HT1080 (cell line): ENCODE results near the gene GRAMD1C. TPM values are rescaled to one million over a fixed set of nuclear protein-coding genes. Genes with fewer than 3 reads are reported as not detected.
"Not testable (repeated sequence)": the region's sequence is repeated elsewhere in the genome, so short reads cannot be mapped to it uniquely, and the experiment has no call there.

Experiments
- DNase-seq: peaks from one replicate; pipeline ENCODE4 v3.0.0-alpha.2; 2015; ENCODE audit warnings: low read depth
- total RNA-seq: library from RNA; depleted of rRNA; stranded (reverse); fragments of >200 nt; shearing (Covaris generic); gene quantifications from 2 replicates; pipeline ENCODE4 v1.2.3, GENCODE V29; 2014

The GRAMD1C gene
- total RNA-seq, 1 experiment from 2014 or later, result 2.4 TPM

DNA sequence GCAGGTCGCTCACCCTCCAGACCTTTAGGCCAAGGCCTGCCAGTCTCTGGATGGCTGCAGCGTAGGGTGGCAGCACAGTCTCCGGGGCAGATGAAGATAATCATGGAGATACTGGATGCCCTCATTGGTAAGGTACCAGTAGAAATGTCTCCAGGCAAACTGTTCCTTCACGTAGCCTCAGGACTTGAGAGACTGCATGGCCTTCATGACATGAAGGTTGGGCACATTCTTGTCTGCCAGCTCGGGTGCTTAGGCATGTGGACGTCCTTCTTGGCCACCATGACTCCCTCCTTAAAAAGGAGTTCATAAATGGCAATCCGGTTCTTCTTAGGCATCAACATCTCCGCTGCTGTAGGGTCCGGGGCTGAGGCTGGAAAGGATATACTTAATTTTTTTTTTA is 11.8 kb downstream of the GRAMD1C start:
- DNase-seq, result not testable (repeated sequence)

DNA sequence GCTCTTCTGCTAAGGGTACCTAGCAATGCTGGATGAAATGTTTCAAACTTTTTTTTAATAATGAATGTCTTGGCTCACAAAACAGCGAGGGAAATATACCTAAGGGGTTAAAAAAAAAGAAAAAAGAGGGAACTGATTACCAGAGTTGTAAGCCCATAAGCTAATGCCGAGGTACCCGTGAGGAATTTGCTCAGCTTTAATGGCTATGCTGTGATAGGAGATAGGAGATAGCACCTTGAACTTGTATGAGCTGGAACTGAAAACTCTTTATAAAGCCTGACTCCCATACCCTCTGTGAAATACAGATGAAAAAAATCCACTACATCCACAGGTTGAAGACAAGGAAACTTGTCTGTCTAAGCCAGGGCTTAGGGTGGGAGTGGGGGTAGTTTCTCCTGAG is 13.9 kb downstream of the GRAMD1C start:
- no peak for DNase-seq

DNA sequence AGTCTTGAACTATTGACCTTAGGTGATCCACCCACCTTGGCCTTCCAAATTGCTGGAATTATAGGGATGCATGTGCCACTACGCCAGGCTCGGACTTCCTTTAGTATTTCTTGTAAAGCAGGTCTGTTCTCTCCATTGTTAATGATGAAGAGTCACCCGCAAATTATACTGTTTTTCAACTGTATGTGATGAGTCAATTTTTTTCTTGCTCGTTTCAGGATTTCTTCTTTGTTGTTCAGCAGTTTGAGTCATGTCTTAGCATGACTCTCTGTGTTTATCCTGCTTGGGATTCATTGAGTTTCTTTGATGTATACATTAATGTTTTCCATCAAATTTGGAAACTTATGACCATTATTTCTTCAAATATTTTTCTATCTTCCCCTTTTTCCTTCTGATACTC is 28.9 kb downstream of the GRAMD1C start:
- DNase-seq, result peak; percentile 93

DNA sequence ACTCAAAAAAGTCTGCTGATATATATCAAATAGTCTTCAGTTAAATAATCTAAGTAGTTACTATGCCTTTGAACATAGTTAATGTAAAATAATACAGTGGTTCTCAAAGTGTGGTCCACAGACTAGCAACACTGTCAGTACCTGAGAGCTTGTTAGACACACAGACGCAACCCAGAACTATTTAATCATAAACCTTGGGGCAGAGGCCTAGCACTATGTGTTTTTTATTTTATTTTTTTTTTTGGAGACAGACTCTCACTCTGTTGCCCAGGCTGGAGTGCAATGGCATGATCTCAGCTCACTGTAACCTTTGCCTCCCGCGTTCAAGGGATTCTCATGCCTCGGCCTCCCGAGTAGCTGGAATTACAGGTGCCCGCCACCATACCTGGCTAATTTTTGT is 34.7 kb downstream of the GRAMD1C start:
- no peak for DNase-seq

DNA sequence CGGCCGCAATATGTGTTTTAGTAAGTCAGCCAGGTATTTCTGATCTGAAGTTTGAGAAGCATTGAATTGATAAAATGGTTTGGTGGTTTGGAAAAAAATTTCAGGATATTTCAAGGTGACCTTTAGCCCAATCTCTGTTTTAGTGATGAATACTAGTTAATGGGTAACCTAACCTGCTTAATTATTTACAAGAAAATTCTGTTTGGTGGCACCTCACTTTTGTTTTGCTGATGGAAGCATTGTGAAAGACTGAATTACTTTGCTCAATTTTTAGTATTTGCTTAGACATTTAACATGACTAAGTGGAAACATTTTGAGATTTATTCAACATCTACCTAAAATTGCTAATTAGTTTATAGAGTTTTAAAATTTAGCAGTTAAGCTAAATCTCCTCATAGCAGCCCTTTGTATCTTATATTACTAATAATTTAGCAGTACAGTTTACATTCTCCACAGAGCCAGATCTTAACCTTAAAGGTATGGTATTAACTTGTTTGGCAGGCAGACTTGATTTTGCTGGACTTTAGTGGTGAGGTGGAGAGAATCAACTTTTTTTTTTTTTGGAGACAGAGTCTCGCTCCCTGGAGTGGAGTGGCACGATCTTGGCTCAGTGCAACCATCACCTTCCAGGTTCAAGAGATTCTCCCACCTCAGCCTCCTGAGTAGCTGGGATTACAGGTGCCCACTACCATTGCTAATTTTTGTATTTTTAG is 35.4 kb downstream of the GRAMD1C start:
- DNase-seq, result no peak

DNA sequence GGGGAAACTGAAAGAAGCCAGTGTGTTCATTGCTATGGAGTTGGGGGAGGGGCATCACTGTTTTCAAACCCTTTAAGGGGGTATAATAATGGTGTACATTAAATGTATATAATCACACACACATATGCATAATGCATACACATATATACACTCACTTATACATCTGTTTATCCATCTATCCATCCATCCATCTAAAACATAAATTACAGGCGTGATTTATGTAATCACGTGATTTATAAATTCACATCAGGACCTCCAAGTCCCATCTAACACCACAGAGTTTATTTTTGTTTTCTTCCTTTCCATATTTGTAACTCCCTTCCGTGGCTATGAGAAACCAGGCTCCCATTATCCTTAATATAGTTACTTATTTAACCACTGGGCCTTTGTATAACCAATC is 39.8 kb downstream of the GRAMD1C start:
- DNase-seq, result no peak

DNA sequence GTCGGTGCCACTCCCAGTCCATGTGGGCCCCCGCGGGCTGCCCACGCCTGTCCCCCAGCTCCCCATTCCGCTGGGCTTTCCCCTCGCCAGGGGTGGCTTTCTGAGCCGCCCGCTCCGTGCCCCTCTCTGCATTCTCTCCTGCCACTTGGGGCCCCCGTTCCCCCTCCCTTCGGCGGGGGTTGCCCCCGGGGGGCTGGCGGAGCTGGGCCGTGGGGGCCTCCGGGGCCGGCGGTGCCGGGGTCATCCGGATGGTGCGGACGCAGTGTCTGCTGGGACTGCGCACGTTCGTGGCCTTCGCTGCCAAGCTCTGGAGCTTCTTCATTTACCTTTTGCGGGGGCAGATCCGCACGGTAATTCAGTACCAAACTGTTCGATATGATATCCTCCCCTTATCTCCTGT is 46.5 kb downstream of the GRAMD1C start:
- DNase-seq, result no peak

DNA sequence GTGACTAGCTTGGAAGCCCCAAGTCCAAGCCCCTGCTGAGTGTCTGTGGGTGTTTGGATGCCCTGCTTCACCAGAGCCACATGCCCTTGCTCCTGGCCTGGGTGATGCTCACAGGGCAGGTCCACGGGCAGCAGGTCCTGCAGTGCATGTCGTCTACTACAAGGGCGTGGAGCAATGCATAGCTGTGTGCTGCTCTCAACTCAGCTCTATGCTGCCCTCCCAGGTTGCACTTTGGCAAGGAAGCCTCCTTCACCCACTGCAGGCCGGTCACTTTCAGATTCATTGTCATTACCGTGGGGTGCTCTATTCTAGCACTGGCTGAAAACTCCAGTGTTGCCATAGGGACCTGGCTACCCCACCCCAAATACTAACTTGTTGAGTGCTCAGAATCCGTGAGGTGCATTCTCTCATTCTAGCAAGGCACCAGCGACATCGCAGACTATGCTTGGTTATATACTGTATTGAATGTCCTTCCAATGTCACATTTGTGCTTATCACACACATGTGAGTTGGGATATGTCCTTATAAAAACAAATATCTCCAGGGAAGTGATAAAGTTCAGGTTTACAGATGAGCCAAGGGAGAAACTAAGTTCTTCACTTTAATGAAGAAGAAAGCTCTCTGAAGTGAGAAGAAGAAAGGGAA is 51.8 kb downstream of the GRAMD1C start:
- peak; percentile 20 for DNase-seq

DNA sequence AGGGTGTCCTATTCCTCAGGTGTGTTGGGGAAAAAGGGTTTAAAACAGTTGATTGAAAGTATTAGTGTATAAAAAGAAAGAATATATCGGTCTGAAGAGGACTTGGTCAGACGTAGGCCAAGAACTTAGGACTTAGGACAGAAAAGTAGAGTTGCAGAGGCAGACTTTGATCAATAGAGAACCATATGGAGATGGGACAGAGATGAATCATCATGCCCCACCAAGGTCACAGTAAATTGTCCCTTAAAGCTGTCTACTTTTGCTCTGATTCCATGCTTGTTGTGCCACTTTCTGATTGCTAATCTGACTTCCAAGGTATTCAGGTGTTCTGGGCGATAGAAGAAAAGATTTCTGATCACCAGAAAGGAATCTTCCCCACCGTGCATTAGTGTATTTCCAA is 56.3 kb downstream of the GRAMD1C start:
- no peak for DNase-seq

DNA sequence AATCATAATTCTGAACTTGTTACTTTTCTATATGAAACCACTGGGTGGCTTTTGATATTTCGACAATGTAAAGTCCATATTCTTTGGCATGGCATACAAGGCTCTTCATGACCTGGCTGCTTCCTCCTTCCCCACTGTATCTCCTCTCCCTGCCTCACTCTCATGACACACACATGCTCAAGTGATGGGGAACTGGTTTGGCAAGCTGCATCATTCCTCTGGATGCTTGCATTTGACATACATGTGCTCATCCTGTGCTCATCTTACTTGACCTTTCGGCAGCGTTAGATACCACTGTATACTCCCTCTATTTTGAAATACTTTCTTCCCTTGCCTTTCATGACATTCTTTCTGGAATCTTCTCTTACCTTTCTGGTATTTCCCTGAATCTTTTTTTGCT is 57.4 kb downstream of the GRAMD1C start:
- DNase-seq, result no peak

DNA sequence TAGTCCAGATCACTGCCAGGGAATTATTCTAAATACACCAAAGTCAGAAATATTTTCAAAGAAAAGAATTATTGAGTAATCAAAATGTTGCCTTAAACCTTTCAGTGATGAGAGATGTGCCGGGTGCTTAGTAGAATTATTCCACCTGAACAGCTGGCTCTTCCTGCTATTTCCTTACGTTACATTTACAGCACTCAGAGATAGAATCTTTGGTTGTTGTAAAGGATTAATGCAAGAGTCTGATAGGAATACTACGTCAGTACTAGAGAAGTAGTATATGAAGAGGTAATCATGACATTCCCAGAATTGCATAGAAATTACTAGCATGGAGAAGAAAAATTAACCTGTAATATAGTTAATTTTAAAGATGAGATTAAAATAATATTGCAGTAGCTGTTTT is 58.3 kb downstream of the GRAMD1C start:
- no peak for DNase-seq

DNA sequence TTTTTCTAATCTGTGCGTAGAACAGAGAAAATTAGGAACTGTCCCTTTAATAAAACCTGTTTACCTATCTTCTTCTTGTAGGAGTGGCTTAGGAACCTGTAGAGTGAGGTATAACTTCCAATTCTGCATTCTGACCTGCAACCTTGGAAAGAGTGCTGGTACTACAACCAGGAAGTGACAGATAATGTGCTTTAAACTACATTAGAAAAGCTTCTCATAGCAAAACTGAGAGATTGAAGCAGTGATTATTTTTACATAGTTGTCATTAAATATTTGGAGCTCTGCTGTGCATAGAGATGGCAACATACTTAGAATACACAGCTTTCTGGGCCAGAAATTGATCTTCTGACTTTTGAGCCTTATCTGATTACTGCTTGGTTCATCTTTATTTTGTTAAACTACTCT is 58.8 kb downstream of the GRAMD1C start:
- no peak for DNase-seq

DNA sequence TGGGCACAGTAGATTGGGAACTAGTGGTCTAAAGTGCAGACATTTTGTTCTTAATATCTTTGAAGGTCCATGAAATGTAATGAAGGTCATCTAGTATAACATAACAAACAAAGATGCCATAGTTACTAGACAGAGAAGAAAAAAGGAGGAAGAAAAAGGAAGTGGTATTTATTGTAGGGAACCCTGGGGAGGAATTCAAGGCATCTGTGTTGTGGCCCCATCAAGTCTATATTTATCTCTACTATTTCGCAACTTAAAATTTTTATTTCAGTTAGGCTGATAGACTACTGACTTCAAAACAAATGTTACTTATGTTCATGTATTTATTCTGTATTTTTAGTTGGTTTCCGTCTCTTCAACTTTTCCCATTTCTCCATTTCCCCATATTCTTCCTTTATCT is 60.3 kb downstream of the GRAMD1C start:
- DNase-seq, result peak; percentile 42

DNA sequence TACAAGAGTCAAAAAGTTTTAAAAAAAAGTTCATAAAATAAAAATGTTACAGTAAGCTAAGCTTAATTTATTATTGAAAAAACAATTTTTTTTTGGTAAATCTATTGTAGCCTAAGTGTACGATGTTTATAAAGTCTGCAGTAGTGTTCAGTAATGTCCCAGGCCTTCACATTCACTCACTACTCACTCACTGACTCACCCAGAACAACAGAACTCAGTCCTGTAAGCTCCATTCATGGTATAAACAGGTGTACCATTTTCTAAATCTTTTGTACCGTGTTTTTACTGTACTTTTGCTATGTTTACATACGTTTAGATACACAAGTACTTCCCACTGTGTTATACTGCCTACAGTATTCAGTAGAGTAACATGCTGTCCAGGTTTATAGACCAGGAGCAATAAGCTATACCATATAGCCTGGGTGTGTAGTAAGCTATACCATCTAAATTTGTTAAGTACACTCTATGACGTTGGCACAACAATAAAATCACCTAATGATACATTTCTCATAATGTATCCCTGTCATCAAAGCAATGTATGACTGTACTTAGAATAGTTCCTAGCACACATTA is 68.1 kb downstream of the GRAMD1C start:
- no peak for DNase-seq

DNA sequence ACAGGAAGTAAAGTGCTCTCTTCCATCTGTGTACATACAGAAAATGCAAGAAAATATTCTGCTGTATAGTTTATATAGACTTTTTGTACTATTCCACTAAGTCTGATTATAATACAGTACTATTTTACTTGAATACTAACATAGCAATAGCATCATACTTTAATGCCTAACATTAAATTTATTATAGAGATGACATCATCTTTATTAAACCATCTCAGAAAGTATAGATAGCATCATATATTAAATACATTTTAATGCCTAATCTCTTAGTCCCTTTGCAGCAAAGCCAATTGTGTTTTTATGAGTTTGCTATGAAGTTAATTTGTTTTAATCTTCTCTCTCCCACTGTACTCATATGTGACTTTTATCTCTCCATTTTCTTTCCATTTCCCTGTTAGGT is 69.5 kb downstream of the GRAMD1C start:
- DNase-seq, result no peak

DNA sequence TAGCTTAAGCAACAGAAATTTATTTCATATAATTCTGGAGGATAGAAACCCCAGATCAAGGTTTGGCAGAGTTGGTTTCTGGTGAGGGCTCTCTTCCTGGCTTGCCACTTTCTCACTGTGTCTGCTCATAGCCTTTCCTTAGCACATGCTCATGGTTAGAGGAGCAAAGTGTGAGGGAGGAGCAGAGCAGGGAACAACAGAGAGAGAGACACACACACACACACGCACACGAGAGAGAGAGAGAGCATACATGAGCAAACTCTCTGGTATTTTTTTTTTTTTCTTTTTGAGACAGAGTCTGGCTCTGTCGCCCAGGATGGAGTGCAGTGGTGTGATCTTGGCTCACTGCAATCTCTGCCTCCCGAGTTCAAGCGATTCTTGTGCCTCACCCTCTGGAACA is 72.4 kb downstream of the GRAMD1C start:
- peak; percentile 22 for DNase-seq

DNA sequence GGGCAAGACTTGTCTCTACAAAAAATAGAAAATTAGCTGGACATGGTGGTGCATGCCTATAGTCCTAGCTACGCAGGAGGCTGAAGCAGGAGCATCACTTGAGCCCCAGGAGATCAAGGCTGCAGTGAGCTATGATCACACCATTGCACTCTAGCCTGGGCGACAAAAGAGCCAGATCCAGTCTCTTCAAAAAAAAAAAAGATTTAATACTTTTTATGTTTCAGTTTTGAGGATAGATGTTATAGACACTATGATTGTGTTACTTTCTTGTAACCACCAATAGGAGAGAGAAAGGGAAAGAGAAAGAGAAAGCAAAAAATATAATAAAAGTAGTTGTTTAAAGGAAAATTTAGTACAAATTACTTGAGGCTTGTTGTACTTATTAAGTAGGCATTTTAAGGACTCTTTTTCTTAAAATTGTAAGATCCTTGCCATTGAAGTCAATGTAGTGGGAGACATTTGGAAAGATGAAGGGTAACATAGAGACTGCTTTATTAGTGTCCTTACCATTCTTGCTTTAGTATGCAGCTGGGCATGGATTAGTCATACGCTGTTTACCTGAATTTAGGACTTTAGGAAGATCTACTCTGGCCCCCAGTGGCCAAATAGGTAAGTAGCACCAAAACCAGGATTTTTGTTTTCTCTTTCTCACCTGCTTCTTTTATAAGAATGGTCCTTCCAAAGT is 74.1 kb downstream of the GRAMD1C start:
- peak; percentile 79 for DNase-seq

DNA sequence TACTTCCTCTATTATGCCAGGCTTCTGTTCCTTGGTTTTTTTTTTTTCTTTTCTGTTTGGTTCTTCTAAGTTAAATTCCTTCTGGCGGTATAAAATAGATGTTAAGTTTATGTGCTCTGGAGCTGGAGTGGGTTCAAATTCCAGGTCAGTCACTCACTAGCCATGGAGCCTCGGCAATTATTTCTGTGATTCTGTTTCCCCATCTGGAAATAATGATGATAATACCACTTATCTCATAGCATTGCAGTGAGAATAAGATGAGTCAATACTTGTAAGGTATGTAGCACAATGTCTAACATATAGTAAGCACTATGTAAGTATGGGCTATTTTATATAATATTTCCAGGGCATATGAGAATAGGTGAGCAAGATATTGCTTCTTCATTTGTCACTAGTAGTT is 76.1 kb downstream of the GRAMD1C start:
- DNase-seq, result no peak

DNA sequence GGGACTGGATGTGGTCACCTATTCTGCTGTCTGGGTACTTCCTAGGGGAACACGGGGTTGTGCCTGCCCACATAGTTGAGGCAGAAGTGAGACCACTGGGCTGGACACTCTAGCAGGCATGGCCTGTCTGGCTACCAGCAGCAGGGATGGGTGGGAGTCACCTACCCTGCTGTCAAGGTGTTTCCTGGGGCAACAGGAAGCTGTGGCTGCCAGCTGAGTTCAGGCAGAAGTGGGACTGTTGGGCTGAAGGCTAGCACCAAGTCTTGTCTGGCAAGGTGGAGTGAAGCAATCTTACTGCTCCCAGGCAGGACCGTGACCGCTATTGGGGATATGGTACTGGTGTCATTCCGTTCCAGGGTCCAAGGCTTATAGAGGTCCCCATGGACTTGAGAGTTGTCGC is 89.0 kb downstream of the GRAMD1C start:
- DNase-seq, result no peak

DNA sequence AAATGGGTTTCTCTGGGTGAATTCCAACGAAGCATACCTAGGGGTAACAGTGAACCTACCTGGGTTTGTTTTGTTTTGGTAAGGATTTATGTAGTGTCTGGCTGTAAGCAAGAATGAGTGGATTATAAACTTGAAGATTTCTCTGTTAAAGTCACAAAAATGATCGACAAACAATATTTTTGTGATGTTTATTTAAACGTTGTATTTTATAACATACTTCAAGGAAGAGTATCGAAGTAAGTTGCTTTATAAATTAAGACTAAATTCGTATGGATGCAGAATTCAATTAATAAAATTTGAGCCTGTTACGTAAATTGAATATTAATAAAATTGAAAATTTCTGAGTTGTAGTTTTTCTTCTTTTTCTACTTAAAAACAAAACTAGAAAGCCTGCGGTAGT is 108.2 kb downstream of the GRAMD1C start:
- DNase-seq, result no peak

DNA sequence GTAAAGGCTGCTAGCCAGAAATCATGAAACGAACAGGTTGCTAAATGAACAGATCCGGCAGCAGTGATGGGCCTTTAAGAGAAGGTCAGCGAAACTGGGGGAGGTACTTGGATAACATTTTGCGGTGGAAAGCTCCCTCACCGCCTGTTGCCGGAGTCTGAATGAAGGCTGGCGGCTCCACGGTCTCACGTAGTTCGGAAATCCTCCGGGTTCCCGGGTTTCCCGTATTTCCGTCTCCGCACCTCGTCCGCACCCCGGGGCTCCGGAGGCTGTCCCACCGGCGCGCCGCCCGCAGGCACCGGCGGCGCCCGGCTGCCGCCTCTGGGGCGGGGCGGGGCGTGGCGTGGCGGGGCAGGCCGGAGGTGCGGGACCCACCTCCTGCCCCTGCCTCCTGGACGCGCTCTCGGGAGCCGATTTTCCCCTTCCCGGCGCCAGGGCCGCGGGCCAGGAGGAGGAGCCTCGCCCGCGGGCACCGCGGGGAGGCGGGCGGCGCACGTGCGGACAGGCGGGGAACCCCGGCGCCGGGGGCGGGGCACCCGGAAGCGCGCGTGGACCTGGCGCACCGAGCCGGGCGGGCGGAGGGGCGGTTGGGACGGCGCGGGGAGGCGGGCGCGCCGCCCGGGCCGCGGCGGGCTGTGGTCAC is 108.9 kb downstream of the GRAMD1C start, which contains the start of gene ZDHHC23:
Gene ZDHHC23, plus strand, starts transcription at position 642 of the 643 bp plus-strand sequence. CDS start 790 bp downstream, outside the sequence.
- DNase-seq, result peak; percentile 66
